Endothelial cell of umbilical vein (primary cell): ENCODE measurements around the gene PRPF8. TPM values are rescaled to one million over a fixed set of nuclear protein-coding genes. Genes with fewer than 3 reads are reported as not detected.

Experiments
- BruUV-seq: library from RNA; stranded (reverse); fragments of 400-500 nt; replicated peaks from 2 replicates; lab custom pipeline; 2021; lab: Mats Ljungman, UMichigan
- CTCF ChIA-PET: fragments of 300-600, 350-600 bp; sonication (Branson Sonifier 250); formaldehyde crosslinking; loops from one replicate; lab custom pipeline; 2021; ENCODE audit warnings: antibody characterized with exemption, inconsistent platforms; lab: Charles Lee
- POLR2A ChIA-PET: fragments of 300-600, 350-600 bp; sonication (Branson Sonifier 250); formaldehyde crosslinking; loops from one replicate; lab custom pipeline; 2021; ENCODE audit warnings: antibody characterized with exemption, inconsistent platforms; lab: Charles Lee
- DNase-seq: peaks from one replicate; pipeline ENCODE4 v3.0.0-alpha.2; 2011; ENCODE audit warnings: low read depth, low spot score
- FAIRE-seq: peaks from 2 replicates; lab custom pipeline; 2011; peaks lifted over from hg19 to GRCh38; lab: Jason Lieb, UNC
- H2AFZ ChIP-seq: 2 replicates; pipeline ENCODE4 v1.6.0; 2012; ENCODE audit warnings: low read depth, low read length, control low read depth, inconsistent platforms
- H3K27ac ChIP-seq: 2 replicates; pipeline ENCODE4 v1.5.1; 2011; ENCODE audit warnings: low read depth, mild to moderate bottlenecking, control low read depth, low read length, moderate library complexity; ENCODE audit not compliant: insufficient read depth
- H3K27me3 ChIP-seq, 2 experiments: 2 replicates each; pipeline versions ENCODE4 v1.6.0 to v1.6.1; 2011; ENCODE audit warnings: low read length in 2 of 2, mixed read lengths in 1 of 2; ENCODE audit not compliant: control insufficient read depth in 2 of 2, insufficient read depth in 2 of 2
- H3K36me3 ChIP-seq, 2 experiments: 2 replicates in 1 of 2; 3 replicates in 1 of 2; pipeline ENCODE4 v1.5.1; 2011; ENCODE audit warnings: low read length in 2 of 2, mild to moderate bottlenecking in 1 of 2, moderate library complexity in 1 of 2; ENCODE audit not compliant: control insufficient read depth in 2 of 2, insufficient read depth in 2 of 2; ENCODE audit errors: extremely low read depth in 1 of 2
- H3K4me1 ChIP-seq: 3 replicates; pipeline ENCODE4 v1.5.1; 2011; ENCODE audit warnings: mild to moderate bottlenecking, low read length; ENCODE audit not compliant: control insufficient read depth, insufficient read depth; ENCODE audit errors: extremely low read depth
- H3K4me2 ChIP-seq: 2 replicates; pipeline ENCODE4 v1.6.1; 2011; ENCODE audit warnings: low read length, control low read depth, mixed read lengths; ENCODE audit not compliant: insufficient read depth
- H3K4me3 ChIP-seq, 3 experiments: fragments of 200-600 bp in 1 of 3; sonication (generic), shearing (Covaris generic) in 1 of 3; replicated peaks in 1 of 3; 2 replicates each; pipeline ENCODE4 v1.5.1; 2011 to 2016; ENCODE audit warnings: control low read depth in 3 of 3, low read length in 3 of 3, mild to moderate bottlenecking in 2 of 3, inconsistent platforms in 1 of 3, low read depth in 1 of 3, moderate library complexity in 1 of 3; ENCODE audit not compliant: insufficient read depth in 1 of 3
- H3K79me2 ChIP-seq: 2 replicates; pipeline ENCODE4 v1.6.0; 2012; ENCODE audit warnings: low read length, inconsistent platforms; ENCODE audit not compliant: control insufficient read depth, insufficient read depth
- H3K9ac ChIP-seq: replicated peaks from 2 replicates; pipeline ENCODE3; 2011; ENCODE audit warnings: low read length, control low read depth; ENCODE audit not compliant: insufficient read depth; ENCODE audit errors: extremely low read depth
- H3K9me1 ChIP-seq: replicated peaks from 3 replicates; pipeline ENCODE4 v1.6.0; 2011; ENCODE audit warnings: mild to moderate bottlenecking, low read length; ENCODE audit not compliant: control insufficient read depth, insufficient read depth; ENCODE audit errors: extremely low read depth
- H3K9me3 ChIP-seq: replicated peaks from 2 replicates; pipeline ENCODE4 v1.5.1; 2012; ENCODE audit warnings: low read length, inconsistent platforms; ENCODE audit not compliant: control insufficient read depth, insufficient read depth
- H4K20me1 ChIP-seq: replicated peaks from 2 replicates; pipeline ENCODE3; 2011; ENCODE audit warnings: mild to moderate bottlenecking, low read length; ENCODE audit not compliant: control insufficient read depth, insufficient read depth; ENCODE audit errors: extremely low read depth
- CTCF ChIP-seq, 2 donors: IDR thresholded peaks; 1 replicate in 1 of 2; 2 replicates in 1 of 2; pipeline ENCODE4 v1.5.1; 2011; ENCODE audit warnings: low read length in 2 of 2, mild to moderate bottlenecking in 2 of 2, moderate library complexity in 2 of 2, control low read depth in 1 of 2, inconsistent platforms in 1 of 2, low read depth in 1 of 2; ENCODE audit not compliant: insufficient read depth in 1 of 2; ENCODE audit errors: extremely low read depth in 1 of 2
- EZH2 ChIP-seq: IDR thresholded peaks from 2 replicates; pipeline ENCODE4 v1.6.1; 2012; ENCODE audit warnings: borderline replicate concordance, low read depth, mild to moderate bottlenecking, moderate library complexity, low read length, inconsistent platforms; ENCODE audit not compliant: severe bottlenecking
- FOS ChIP-seq: IDR thresholded peaks from 2 replicates; pipeline ENCODE4 v1.6.1; 2011; ENCODE audit warnings: mild to moderate bottlenecking, low read length, moderate library complexity, borderline replicate concordance; ENCODE audit not compliant: insufficient read depth
- GATA2 ChIP-seq: IDR thresholded peaks from 2 replicates; pipeline ENCODE4 v1.7.0; 2011; ENCODE audit warnings: low read depth, mild to moderate bottlenecking, moderate library complexity, mixed read lengths, low read length; ENCODE audit not compliant: insufficient read length, insufficient read depth
- JUN ChIP-seq: IDR thresholded peaks from 2 replicates; pipeline ENCODE4 v1.6.1; 2011; ENCODE audit warnings: borderline replicate concordance, low read depth; ENCODE audit not compliant: insufficient read length, insufficient read depth
- MAX ChIP-seq: IDR thresholded peaks from 2 replicates; pipeline ENCODE4 v1.6.1; 2011; ENCODE audit not compliant: insufficient read depth, insufficient read length
- MYC ChIP-seq: IDR thresholded peaks from one replicate; pipeline ENCODE4 v1.6.1; 2011; ENCODE audit warnings: mild to moderate bottlenecking, low read depth, low read length
- POLR2A ChIP-seq: IDR thresholded peaks from 2 replicates; pipeline ENCODE4 v1.6.1; 2012; ENCODE audit warnings: low read depth, mild to moderate bottlenecking, control low read depth, low read length
- POLR2AphosphoS5 ChIP-seq: IDR thresholded peaks from 2 replicates; pipeline ENCODE4 v1.6.1; 2012; ENCODE audit warnings: low read depth, mild to moderate bottlenecking, control low read depth, low read length, moderate library complexity; ENCODE audit not compliant: insufficient read depth
- dilution Hi-C: fragments of 300-500 bp; cut with MboI; formaldehyde crosslinking; loops from one replicate; pipeline ENCODE4 v1.15.0; 2019; ENCODE audit warnings: low sequenced_read_pairs; ENCODE audit not compliant: extremely low pct_ligation_motif_present
- intact Hi-C: fragments of 100-400 bp; cut with micrococcal nuclease; formaldehyde crosslinking; loops from one replicate; pipeline ENCODE4 v1.10.0; 2022
- polyA plus RNA-seq, 4 experiments: library from polyadenylated mRNA; depleted of rRNA in 3 of 4; stranded (reverse) in 3 of 4; unstranded in 1 of 4; fragments of >200 nt; gene quantifications; 2 replicates each; pipeline versions ENCODE4 v1.2.1 to v1.2.3, GENCODE V29; 2011 to 2012; ENCODE audit warnings: missing spikeins in 1 of 4
- total RNA-seq: library from RNA; stranded (reverse); gene quantifications from 2 replicates; pipeline ENCODE4 v1.2.3, GENCODE V29; 2021

PRPF8 gene
- total and polyA plus RNA-seq, 2 donors (not counting 3 experiments of a cell fraction or from before 2014, with no cell fraction given): 215 to 301 TPM

- Histone ChIP-seq H3K9ac (no peak overlapping the region), H3K9me1 (no peaks in the 10 kb centered on the region), H2AFZ (no peak overlapping the region), H3K36me3 (no peaks in the 10 kb centered on the region), H3K27ac (no peak overlapping the region), H3K4me1 (peaks cover 11% of the 10 kb centered on the region), H3K4me3 (no peak overlapping the region), H3K4me2 (no peak overlapping the region), H3K79me2 (no peaks in the 10 kb centered on the region), H3K27me3 (no peaks in the 10 kb centered on the region), H3K9me3 (no peaks in the 10 kb centered on the region), H4K20me1 (no peaks in the 10 kb centered on the region)
- intact Hi-C loops: loop anchor here (2.0 kb wide), 1 partner anchor 17 kb away; the partner anchor contains the start of gene SLC43A2
- no peak for FAIRE-seq
- ChIA-PET CTCF (interaction anchor here (1.0 kb wide), 1 partner anchor 8 kb away, joined by 3 read pairs; no protein-coding TSS in a partner anchor), POLR2A (no interaction called here)
- dilution Hi-C loops: no loop called here
- TF ChIP-seq CTCF (IDR thresholded peaks at IDR 0.05; ENCODE audit: extremely low read depth in 1 of 2, insufficient read depth in 1 of 2, low read depth in 1 of 2, low read length in 2 of 2) (no peak), POLR2A (no peak), MYC (no peak), EZH2 (no peak), POLR2AphosphoS5 (no peak), GATA2 (no peak), FOS (no peak), MAX (no peak), JUN (no peak)
- DNase-seq: no peak
- BruUV-seq: no TSS peak
Observed at GRCh38 chr17:1611715-1612114, 73.0 kb downstream of the PRPF8 start.
